Stimulated activated naive CD8-positive, alpha-beta T cell treated with anti-CD3 and anti-CD28 coated beads, Interleukin-15, Interleukin-2, amounts not matched to agents 100 ng/mL and 50 ng/mL, for 24 hours (primary cell): Measurements from ENCODE around the gene STK17A.
"Not testable (repeated sequence)": the region's sequence is repeated elsewhere in the genome, so short reads cannot be mapped to it uniquely, and the experiment has no call there.

ENCODE experiments used
- H3K27ac Mint-ChIP-seq: one replicate; pipeline ENCODE4 v1.8.0; 2021; ENCODE audit warnings: mild to moderate bottlenecking, mixed read lengths
- H3K27me3 Mint-ChIP-seq: one replicate; pipeline ENCODE4 v1.8.0; 2021; ENCODE audit warnings: mixed read lengths
- H3K36me3 Mint-ChIP-seq: one replicate; pipeline ENCODE4 v1.8.0; 2021; ENCODE audit warnings: low read depth, mixed read lengths
- H3K4me1 Mint-ChIP-seq: one replicate; pipeline ENCODE4 v1.8.0; 2021; ENCODE audit warnings: low read depth, mixed read lengths
- H3K4me3 Mint-ChIP-seq: one replicate; pipeline ENCODE4 v1.8.0; 2021; ENCODE audit warnings: mild to moderate bottlenecking, mixed read lengths
- H3K9me3 Mint-ChIP-seq: one replicate; pipeline ENCODE4 v1.8.0; 2021; ENCODE audit warnings: mixed read lengths

STK17A gene

DNA sequence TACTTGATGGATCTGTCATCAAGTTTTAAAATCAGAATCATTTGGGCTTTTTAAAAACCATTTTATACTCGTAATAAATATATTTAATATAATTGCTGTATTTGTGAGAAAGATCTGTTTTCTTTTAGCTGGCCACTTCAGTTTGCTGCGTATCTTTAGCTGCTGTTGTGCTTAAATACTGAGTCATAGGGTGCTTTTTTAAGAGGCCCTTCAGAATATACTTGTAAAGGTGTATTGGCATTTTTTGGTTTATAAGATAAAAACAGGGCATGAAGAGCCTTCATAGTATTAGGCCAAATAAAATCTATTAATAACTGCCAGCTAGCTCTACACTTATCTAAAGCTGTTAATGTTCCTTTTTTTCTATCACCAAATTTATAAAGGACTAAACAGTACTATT lies 43.8 kb downstream of the STK17A start:
- Mint-ChIP-seq H3K27ac (no peak overlapping the region), H3K4me1 (peaks cover 15% of the 10 kb centered on the region), H3K9me3 (no peaks in the 10 kb centered on the region), H3K4me3 (no peak overlapping the region), H3K27me3 (no peaks in the 10 kb centered on the region), H3K36me3 (peaks cover 93% of the 10 kb centered on the region)

DNA sequence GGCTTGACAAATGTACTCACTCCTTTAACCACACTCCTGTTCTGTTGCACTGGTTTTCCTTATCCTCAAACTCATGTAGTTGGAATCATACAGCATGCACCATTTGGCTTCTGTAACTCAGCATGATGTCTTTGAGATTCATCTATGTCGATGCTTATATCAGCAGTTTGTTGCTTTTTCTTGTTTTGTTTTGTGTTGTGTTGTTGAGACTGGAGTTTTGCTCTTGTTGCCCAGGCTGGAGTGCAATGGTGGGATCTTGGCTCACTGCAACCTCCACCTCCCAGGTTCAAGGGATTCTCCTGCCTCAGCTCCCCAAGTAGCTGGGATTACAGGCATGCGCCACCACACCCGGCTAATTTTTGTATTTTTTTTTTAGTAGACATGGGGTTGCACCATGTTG lies 44.9 kb downstream of the STK17A start:
- Mint-ChIP-seq H3K27ac (peak overlapping the region; percentile 56), H3K36me3 (peaks cover 92% of the 10 kb centered on the region), H3K4me1 (peaks cover 26% of the 10 kb centered on the region)
- not testable (repeated sequence) for H3K9me3 Mint-ChIP-seq, H3K4me3 Mint-ChIP-seq, H3K27me3 Mint-ChIP-seq

DNA sequence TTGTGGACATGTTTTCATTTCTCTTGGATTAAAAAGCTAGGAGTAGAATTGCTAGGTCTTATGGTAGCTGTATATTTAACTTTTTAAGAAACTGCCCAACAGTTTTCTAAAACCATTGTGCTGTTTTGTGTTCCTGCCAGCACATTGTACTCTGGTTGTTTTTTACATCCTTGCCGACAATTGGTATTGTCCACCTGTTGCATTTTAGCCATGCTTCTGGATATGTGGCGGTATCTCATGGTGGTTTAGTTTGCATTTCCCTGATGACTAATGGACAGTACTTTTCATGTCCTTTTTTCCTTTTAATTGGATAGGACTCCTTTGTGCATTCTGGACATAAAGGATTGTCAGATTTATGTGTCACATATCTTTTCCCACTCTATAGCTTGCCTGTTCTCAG lies 45.5 kb downstream of the STK17A start:
- peaks cover 33% of the 10 kb centered on the region for H3K4me1 Mint-ChIP-seq
- H3K36me3 Mint-ChIP-seq, result peaks cover 91% of the 10 kb centered on the region
- peak overlapping the region; percentile 51 for H3K27ac Mint-ChIP-seq
- H3K9me3 Mint-ChIP-seq, result no peaks in the 10 kb centered on the region
- no peaks in the 10 kb centered on the region for H3K27me3 Mint-ChIP-seq
- H3K4me3 Mint-ChIP-seq, result no peak overlapping the region

DNA sequence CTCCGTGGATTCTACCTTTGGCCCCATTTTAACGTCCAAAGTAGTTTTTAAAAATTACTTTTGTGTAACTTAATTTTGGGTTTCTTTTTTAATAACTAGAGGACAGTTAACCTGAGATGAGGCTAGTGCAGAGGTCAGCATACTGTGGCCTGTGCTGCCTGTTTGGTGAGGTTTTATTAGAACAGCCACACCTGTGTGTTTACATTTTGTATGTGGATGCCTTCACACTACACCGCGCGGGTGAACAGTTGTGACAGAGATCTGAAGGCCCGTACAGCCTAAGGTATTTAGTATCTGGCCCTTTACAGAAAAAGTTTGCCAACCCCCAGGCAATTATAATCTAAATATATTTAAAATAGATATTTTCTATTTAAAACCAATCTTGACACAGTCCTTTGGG lies 46.9 kb downstream of the STK17A start:
- Mint-ChIP-seq H3K9me3 (no peaks in the 10 kb centered on the region), H3K36me3 (peaks cover 90% of the 10 kb centered on the region), H3K27ac (peak overlapping the region; percentile 67), H3K4me3 (no peak overlapping the region), H3K4me1 (peaks cover 43% of the 10 kb centered on the region), H3K27me3 (no peaks in the 10 kb centered on the region)

DNA sequence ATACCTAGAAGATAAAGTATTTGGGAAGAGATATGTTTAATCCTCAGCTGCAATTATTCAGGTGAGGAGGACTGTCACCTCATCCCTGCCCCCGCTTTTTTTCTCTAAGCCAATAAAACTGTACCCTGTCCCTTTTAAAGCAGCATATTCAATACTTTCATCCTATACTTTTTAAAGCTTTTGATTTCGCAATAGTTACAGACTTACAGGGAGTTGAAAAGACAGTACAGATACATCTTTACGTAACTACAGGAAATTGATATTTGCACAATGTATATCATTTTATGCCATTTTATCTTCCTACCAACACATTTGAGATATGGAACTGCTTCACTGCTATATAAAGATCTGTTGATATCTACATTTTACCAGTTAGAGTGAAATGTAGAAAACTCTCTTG lies 47.6 kb downstream of the STK17A start:
- H3K4me3 Mint-ChIP-seq, result peak overlapping the region; percentile 12
- H3K9me3 Mint-ChIP-seq, result no peaks in the 10 kb centered on the region
- peaks cover 46% of the 10 kb centered on the region for H3K4me1 Mint-ChIP-seq
- peaks cover 90% of the 10 kb centered on the region for H3K36me3 Mint-ChIP-seq
- no peaks in the 10 kb centered on the region for H3K27me3 Mint-ChIP-seq
- peak overlapping the region; percentile 92 for H3K27ac Mint-ChIP-seq

DNA sequence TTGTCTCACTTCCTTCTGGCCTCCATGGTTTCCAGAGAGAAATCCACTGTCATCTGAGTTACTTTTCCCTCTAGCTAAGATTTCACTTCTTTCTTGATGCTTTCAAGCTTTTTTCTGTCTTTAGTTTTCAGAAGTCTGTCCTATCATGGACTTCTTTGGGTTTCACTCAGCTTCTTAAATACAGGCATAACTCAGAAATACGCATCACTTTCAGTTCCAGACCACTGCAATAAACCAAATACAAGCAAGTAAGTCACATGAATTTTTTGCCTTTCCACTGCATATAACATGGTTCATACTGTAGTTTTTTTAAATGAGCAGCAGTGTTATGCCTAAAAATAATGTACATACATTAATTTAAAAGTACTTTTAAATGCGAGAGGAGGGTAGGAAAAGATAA lies 48.7 kb downstream of the STK17A start:
- H3K27ac Mint-ChIP-seq, result peak overlapping the region; percentile 92
- H3K27me3 Mint-ChIP-seq, result no peaks in the 10 kb centered on the region
- peaks cover 57% of the 10 kb centered on the region for H3K4me1 Mint-ChIP-seq
- no peaks in the 10 kb centered on the region for H3K9me3 Mint-ChIP-seq
- peak overlapping the region; percentile 70 for H3K4me3 Mint-ChIP-seq
- peaks cover 90% of the 10 kb centered on the region for H3K36me3 Mint-ChIP-seq

DNA sequence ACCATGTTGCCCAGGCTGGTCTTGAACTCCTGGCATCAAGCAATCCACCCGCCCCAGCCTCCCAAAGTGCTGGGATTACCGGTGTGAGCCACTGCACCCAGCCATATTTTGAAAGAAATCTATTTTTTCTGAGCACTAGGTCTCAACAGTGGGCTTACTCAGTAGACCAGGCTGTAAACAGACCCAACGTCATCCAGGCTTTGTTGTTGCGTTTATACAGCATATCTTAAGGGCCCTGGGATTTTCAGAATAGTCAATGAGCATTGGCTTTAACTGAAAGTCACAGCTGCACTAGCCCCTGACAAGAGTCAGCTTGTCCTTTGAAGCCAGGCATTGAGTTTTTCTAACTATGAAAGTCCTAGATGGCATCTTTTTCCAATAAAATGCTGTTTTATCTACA lies 49.8 kb downstream of the STK17A start:
- Mint-ChIP-seq H3K4me3 (no peak overlapping the region), H3K36me3 (peaks cover 90% of the 10 kb centered on the region), H3K9me3 (no peaks in the 10 kb centered on the region), H3K27ac (peak overlapping the region; percentile 92), H3K27me3 (no peaks in the 10 kb centered on the region), H3K4me1 (peaks cover 69% of the 10 kb centered on the region)

DNA sequence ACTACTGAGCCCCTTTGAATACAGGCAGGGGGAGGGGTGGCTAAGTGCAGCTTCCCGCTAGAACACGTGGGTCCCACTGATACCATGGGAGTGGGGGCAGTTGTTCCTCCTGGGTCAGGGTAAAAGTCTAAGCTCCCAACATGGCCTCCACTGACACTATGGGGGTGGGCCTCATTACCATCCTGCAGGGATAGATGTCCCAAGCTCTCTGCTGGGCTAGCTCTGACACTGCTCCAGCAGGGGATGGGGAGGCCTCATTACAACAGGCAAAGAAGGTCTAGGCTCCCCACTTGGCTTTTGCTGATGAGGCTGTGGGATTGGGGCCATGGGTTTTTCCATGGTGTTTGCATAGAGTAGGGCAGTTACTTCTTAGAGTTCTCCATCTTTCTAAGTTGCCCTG lies 51.5 kb downstream of the STK17A start:
- Mint-ChIP-seq H3K27me3 (no peaks in the 10 kb centered on the region), H3K4me3 (no peak overlapping the region), H3K27ac (peak overlapping the region; percentile 72), H3K9me3 (no peaks in the 10 kb centered on the region), H3K36me3 (peaks cover 91% of the 10 kb centered on the region), H3K4me1 (peaks cover 83% of the 10 kb centered on the region)

DNA sequence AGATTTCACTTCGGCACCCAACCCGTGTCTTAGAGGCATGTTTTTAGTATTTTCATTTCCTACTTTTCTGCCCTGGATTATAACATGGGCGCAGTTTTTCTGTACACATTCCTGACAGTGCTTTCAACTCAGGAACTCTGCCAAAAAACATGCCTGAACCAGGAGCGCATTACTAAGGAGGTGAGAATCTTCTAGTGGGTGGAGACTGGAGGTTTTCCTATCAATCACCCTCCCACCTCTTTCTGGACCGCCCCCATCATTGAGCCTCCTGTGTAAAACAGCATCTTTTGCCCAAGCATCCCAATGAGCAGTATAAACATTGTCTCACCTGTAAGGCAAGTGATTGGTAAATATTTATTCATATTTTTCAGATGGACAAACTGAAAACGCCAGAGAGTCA lies 53.2 kb downstream of the STK17A start:
- Mint-ChIP-seq H3K4me3 (no peak overlapping the region), H3K9me3 (no peaks in the 10 kb centered on the region), H3K27me3 (no peaks in the 10 kb centered on the region), H3K27ac (peak overlapping the region; percentile 88), H3K4me1 (peaks cover 90% of the 10 kb centered on the region), H3K36me3 (peaks cover 97% of the 10 kb centered on the region)

DNA sequence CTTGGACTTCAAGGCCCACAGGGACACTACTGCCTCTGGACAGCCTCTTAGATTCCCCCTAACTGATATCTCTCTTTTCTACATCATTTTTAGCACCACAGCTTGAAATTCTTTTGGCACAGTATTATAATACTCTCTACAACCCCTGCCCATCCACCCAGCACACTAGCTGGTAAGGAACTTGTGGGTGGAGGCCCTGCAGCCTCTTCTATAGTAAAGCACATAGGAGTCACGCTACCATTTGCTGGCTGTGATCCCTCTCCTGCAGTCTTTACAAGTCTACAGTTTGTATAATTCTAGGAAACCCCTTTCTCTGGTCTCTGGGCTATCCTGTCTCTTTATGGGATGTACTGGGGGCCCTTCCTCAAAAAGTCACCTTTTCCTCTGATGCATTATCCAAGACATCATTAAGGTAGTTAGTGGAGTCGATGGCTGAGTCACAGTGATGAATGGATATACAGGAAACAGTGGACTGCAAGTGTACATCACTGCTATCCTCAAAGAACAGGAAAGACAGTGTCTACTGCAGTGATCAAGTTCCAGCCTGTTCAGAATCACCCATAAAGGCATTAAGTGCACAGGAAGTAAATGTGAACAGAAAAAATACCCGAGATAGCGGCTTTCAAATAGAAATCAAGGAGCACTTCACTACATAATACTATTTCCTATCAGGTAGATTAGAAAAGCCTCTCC lies 54.4 kb downstream of the STK17A start:
- Mint-ChIP-seq H3K4me3 (no peak overlapping the region), H3K36me3 (peaks cover 92% of the 10 kb centered on the region), H3K4me1 (peaks cover 88% of the 10 kb centered on the region)

DNA sequence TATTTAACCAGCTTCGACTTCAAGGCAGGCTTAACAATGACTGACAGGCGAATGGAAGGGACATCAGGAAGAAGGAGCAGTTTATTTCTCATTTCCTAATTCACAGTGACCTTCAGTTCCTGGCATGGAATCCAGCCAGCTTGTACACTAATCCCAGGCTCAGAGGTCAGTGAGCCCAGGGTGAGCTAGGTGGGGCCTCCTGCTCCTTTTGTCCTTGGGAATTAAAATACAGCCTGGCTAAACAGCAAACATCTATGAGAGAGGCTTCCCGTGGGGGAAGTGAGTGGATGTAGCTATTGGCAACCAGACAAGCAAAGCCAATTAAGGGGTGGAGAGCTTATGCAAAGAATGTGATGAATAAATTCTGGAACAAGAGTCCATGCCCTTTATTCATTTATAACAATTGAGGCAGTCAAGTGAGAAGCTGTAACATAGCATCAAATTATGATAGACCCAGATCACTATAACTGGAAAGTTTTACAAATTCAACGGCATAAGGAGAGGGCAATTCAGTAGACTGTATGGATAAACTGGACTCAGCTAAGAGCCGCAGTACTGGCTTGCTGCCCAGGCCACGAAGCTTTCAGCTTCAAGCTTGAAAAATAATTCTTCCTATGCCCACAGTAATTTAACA lies 57.1 kb downstream of the STK17A start:
- peaks cover 91% of the 10 kb centered on the region for H3K4me1 Mint-ChIP-seq
- no peak overlapping the region for H3K4me3 Mint-ChIP-seq
- peak overlapping the region; percentile 69 for H3K27ac Mint-ChIP-seq
- no peaks in the 10 kb centered on the region for H3K27me3 Mint-ChIP-seq
- no peaks in the 10 kb centered on the region for H3K9me3 Mint-ChIP-seq
- peaks cover 92% of the 10 kb centered on the region for H3K36me3 Mint-ChIP-seq

More for the DNA sequence above, 54.4 kb downstream of the STK17A start:
- Mint-ChIP-seq H3K27me3 (no peaks in the 10 kb centered on the region), H3K9me3 (no peaks in the 10 kb centered on the region), H3K27ac (peak overlapping the region; percentile 88)

DNA sequence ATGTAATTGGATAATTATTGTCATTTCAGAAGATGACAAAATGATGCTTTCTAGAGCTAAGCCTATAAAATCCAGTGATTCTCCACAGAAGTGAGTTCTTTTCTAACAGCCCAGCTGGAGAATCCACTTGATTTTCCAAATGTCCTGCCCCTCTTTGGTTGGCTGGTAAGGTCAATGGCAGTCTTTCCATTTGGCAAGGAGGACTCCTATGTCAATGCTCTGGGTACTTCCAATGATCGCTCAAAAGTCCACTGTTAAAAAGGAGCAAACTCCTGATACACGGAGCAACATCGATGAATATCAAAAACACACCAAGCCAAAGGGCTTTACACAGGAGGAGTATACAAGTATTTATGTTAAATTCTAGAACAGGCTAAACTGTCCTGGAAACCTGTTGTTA lies 57.8 kb downstream of the STK17A start:
- H3K27me3 Mint-ChIP-seq, result no peaks in the 10 kb centered on the region
- H3K9me3 Mint-ChIP-seq, result no peaks in the 10 kb centered on the region
- no peak overlapping the region for H3K4me3 Mint-ChIP-seq
- peak overlapping the region; percentile 43 for H3K27ac Mint-ChIP-seq
- peaks cover 92% of the 10 kb centered on the region for H3K36me3 Mint-ChIP-seq
- H3K4me1 Mint-ChIP-seq, result peaks cover 93% of the 10 kb centered on the region

DNA sequence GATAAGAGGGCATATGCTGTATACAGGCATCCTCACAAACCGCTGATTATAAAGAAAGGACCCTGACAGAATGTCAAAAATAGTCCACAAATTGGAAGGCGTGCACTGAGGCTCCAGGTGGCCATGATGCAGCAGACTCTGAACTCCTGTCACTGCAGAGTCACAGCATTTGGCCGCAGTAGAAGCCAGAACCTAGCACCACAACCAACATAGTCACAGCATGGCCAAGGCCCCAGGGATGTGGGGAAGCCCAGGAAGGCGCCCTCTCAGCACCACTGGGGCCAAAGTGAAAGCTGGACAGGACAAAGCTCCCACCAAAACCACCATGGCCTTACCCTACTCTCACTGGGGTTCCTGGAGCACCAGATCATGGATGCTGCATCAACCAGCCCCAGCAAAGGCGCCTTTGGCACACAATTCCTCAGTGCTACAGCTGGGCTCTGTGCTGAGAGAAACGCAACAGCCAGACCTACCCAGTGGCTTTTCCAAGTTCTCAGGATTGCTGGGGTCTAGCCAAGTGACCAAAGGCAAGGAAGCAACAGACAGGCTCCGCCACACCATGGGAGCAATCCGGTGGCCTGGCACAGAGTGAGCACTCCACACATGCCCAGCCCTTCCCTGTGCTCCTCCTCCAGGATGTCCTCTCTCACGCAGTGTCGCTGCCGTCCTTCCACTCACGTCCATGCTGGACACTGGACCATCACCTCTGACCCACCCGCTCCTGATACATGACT lies 60.2 kb downstream of the STK17A start:
- Mint-ChIP-seq H3K4me1 (peaks cover 93% of the 10 kb centered on the region), H3K4me3 (peak overlapping the region; percentile 0), H3K9me3 (no peaks in the 10 kb centered on the region), H3K27ac (peak overlapping the region; percentile 72), H3K36me3 (peaks cover 85% of the 10 kb centered on the region), H3K27me3 (no peaks in the 10 kb centered on the region)

DNA sequence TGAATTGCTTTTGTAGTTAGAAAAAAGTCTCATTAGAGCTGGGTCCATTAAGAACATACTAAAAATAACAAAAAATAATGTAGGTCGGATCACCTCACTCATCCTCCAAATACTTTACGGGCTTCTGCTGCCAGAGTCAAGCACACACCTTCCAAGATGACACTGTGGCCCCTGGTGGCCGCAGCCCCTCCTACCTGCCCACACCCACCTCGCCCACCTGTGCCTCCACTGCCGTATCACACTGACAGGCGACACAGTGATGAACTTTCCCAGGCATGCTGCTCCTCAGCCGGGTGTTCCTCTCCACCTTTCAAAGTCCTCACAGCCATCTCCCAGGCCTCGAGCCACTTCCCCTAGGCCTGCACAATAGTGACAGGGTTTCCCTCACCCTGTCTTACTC lies 60.9 kb downstream of the STK17A start:
- Mint-ChIP-seq H3K4me1 (peaks cover 95% of the 10 kb centered on the region), H3K27ac (peak overlapping the region; percentile 72), H3K27me3 (no peaks in the 10 kb centered on the region), H3K36me3 (peaks cover 77% of the 10 kb centered on the region), H3K9me3 (no peaks in the 10 kb centered on the region), H3K4me3 (peak overlapping the region; percentile 0)

DNA sequence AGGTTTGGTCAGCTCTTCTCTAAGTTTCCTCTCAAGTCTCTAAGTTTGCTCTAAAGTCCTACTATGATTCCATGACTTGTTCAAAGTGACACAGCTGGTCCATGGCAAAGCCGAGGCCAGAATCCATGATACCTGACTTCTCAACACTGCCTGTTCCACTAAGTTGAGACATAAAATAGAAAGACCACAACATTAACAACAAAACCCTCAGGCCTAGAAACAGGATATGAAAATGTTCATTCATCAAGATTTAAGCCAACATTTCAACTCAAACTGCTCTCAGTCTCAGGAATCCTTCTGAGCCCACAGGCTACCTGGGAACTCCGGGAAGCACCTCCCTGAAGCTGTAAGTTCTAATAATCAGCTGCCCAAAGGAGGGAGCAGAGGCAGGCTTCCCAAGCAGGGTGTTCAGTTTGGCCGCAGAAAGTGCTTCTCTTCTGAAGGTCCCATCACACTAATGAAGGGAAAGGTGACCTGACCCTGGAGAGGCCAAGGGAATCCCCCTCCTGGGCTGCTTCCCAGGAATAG lies 62.9 kb downstream of the STK17A start:
- Mint-ChIP-seq H3K4me1 (peaks cover 96% of the 10 kb centered on the region), H3K27ac (peak overlapping the region; percentile 100), H3K4me3 (peak overlapping the region; percentile 85), H3K27me3 (no peaks in the 10 kb centered on the region), H3K9me3 (no peaks in the 10 kb centered on the region), H3K36me3 (peaks cover 64% of the 10 kb centered on the region)
